GM19467 (cell line): ENCODE data around the gene CEP68.
"Not testable (repeated sequence)": the region's sequence is repeated elsewhere in the genome, so short reads cannot be mapped to it uniquely, and the experiment has no call there.

ENCODE experiments used
- ATAC-seq: cut with Tn5 transposase; IDR thresholded peaks from one replicate; pipeline ENCODE4 v1.9.1; 2021; ENCODE audit warnings: mild to moderate bottlenecking, moderate library complexity; ENCODE audit not compliant: unreplicated experiment

The CEP68 gene

DNA sequence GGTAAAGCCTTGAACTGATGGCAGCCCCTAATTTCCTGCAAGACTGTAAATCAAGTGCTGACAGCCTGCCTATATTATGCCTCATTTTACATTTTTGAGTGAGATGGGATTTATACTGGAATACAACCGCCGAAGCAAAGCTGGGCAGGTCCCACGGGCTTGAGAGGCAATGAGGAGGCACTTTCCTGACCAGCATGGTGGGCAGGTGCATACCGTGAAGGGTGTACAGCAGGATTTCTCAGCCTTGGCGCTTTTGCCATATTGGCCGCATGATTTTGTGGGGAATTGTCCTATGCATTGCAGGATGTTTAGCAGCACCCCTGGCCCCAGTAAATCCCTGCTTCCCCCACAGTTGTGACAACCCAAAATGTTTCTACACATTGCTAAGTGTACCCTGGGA lies 22.8 kb downstream of the CEP68 start:
- no peak for ATAC-seq

DNA sequence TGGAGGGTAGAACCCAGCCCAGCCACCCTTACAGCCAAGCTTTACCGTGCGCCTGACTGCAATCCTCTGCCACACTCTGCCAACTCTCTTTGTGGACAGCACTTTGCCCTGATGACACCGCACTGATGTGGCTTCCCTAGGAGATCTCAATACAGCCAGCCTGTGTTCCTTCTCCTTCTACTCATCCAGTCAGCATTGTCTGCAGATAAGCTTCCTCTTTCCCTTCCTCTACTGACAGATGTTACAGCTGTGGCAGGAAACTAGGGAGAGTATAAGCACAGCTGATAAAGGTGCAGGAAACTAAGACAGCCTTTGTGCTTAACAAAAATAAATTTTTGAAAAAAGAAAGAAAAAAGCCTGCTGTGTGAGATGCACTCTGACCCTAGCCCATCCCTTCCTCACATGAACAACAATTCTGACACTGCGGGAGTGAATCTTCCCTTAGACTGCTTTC lies 25.0 kb downstream of the CEP68 start:
- no peak for ATAC-seq

DNA sequence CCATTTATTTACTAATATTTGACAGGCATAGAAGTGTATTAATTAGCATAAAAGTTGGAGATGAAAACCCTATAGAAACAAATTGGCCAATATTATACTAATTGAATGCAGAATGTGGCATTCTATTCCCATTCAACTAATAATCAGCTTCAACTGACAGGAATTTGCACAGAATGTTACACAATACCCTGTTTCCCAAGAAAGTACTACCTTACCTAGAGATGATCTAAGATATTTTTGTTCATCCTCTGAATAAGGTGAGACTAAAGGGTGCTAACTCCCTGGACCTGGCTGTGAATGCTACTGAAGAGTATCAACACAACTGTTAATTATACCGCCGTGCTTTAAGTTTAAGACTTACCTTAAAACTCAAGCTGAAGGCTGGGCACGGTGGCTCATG lies 28.9 kb downstream of the CEP68 start:
- ATAC-seq: no peak

DNA sequence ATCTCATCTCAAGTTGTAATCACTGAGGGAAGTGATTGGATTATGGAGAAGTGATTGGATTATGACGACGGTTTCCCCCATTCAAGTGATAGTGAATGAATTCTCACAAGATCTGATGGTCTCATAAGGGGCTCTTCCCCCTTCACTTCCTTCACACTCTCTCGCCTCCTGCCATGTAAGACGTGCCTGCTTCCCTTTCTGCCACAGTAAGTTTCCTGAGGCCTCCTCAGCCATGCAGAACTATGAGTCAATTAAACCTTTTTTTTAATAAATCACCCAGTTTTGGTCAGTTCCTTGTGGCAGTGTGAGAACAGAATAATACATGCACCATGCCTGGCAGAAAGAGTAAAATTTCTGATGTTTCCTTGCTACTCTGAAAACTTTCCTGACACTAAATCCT lies 36.6 kb downstream of the CEP68 start:
- no peak for ATAC-seq

DNA sequence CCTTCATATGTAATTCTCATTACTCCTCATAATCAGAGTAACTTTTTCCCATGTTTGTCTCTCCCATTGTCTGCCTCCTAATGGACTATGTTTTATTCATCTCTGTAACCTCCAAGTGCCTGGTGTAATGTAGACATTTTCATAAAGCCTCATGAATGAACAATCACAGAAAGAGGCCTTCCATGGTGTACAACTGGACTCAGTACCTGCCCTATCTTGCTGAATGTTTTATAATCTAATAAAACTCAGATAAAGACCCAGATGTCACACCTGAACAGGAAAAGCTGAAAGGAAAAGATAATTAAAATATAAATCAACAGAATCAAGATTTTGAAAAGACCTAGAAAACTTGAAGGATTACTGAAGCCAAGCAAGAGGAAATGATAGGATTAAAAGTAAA lies 37.0 kb downstream of the CEP68 start:
- ATAC-seq: no peak

DNA sequence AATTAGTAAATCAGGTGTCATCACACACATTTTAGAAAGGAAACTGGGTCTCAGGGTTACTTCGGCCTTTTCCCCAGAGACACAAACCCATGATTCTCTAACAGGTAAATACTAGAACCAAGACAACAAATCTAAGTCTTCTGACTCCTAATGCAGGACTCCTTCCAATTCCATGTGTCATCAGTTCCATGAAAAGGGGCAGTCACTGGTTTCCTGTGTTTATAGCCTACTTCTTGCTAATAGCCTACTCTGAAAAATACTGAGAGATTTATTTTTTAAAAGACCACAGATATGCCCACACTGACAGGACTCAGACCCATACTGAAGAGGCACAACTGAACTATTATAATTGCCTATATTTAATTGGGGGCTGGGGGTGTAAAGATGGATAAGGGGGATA lies 40.7 kb downstream of the CEP68 start:
- no peak for ATAC-seq

DNA sequence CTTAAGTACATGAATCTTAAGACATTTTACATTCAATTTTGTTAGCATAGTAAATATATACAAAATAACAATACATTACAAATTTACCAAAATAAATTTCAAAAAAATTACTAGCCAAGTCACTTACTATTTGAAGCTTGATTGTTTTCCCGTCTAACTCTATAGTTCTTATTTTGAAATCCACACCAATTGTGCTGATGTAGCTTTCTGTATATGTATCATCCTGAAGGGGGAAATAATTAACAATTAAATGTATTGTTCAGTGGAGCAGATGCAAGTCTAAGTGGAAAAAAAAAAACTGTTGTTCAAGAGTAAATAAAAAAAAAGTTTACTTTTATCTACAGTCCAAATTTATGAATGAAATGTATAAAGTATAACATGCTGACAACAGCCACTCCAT lies 41.6 kb downstream of the CEP68 start:
- ATAC-seq: no peak

DNA sequence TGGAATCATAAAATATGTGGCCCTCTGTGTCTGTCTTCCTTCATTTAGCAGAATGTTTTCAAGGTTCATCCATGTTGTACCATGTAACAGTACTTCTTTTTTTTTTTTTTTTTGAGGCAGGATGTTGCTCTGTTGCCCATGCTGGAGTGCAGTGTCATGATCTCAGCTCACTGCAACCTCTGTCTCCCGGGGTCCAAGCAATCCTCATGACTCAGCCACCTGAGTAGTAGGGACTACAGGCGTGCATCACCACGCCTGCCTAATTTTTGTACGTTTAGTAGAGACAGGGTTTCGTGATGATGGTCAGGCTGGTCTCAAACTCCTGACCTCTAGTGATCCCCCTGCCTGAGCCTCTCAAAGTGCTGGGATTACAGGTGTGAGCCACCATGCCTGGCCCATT lies 42.5 kb downstream of the CEP68 start:
- ATAC-seq: no peak

DNA sequence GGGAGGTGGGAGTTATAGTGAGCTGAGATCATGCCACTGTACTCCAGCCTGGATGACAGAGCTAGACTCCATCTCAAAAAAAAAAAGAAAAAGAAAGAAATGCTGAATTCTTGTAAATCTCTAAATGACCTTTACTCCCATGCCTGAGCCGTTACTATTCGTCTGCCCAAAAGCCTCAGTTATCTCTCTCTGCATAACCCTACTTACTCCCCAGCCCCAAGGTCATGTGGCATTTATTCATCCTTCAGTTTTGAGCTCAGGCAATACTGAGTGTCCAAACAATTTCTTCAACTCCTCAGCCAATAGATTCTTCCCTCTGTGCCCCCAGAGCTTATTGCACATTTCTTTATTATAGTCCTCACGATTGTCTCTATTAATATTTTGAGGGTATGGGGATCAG lies 44.9 kb downstream of the CEP68 start:
- no peak for ATAC-seq

DNA sequence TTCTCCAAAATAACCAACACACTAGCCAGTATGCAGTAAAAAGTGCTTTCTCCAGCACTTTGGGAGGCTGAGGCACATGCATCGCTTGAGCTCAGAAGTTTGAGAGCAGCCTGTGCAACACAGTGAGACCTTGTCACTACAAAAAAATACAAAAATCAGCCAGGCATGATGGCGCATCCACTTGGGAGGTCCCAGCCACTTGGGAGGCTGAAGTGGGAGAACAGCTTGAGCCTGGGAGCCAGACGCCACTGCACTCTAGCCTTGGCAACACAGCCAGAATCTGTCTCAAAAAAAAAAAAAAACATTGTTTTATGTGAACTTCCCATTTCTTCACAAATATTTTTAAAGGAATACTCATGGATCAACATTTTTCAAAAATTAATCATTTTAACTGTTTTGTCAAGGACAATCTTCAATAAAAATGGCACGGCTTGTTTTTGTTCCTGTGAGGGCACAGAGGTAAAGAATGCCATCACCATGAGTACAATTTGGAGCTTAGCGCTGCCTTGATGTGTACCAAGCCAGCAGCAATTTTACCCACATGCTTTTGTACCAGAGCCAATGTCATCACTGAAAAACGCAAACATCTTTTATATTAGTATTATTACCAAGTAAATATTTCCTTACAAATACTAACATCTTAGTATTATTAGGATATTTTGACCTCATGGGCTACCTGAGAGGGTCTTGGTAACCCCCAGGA lies 46.9 kb downstream of the CEP68 start:
- ATAC-seq: no peak

DNA sequence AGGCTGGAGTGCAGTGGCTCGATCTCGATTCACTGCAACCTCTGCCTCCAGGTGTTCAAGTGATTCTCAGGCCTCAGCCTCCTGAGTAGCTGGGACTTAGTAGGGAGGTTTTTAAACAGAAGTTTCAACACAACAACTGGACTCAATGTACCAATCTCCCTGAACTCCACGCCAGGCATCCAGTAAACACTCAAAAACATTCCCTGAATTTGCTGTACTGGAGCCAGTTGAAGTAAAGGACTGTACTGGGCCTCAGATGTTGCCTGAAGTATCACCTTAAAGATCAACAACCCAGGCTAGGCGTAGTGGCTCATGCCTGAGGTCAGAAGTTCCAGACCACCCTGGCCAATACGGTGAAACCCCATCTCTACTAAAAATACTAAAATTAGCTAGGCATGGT lies 51.3 kb downstream of the CEP68 start:
- ATAC-seq: no peak

DNA sequence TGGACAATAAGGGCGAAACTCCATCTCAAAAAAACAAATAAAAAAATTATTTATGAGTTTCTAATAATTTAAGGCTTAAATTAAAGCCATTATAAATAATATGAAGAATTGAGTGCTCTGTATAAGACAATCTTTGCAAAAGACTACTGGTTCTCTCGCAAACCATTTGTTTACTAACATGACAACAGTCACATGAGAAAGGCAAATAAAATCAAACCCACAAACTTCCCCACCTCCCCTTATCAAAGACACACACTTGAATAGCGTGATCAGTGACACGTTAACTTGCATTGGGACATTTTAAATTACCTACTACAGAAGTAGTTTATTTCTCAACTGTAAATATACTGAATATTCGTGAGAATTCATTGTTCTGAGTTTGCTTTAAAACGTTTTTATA lies 52.6 kb downstream of the CEP68 start:
- no peak for ATAC-seq

DNA sequence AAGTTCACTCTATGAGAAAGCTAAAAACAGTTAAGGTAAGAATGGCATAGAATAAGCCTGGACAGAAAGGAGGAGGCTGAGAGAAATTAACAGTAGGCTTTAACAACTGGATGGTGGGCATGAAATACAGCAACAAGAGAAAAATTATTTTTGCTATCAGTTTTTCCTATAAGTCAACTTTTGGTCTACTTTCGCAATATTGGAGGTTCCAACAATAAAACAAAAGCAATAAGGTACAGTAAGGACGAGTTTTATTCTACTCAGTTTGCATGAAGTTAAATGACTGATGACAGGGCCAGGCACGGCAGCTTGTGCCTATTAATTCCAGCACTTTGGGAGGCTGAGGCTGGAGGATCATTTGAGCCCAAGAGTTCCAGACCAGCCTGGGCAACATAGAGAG lies 56.4 kb downstream of the CEP68 start:
- ATAC-seq: no peak

DNA sequence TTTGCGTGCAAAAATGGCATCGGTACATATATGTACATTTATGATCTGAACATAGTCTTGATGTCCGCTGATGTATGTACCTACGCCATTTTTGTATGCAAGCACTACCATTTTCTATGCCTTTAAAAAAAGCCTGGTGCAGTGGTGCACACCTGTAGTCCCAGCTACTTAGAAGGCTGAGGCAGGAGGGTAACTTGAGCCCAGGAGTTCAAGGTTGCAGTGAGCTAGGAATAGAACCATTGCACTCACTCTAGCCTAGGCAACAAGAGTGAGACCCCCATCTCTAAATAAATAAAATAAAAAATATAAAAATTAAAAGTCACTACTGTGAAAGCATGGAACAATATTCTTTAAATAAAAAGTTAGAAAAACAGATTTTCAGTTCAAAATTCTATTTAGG lies 57.0 kb downstream of the CEP68 start:
- ATAC-seq: no peak

DNA sequence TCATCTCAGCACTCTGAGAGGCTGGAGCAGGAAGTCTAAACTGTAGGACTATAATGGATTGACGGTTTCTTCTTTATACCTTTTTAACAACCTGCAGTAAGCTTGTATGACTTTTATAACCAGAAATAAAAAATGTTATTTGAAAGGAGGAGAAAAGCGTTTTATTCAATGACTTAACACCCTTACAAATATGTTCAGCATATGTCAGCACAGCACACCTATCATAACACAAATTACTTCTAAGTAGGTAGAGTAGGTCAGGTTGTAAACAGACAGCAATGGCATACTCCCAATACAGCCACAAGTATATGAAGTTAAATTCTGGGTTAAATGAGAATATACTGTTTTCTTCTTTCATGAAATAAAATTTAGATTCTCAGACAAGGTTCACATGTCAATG lies 57.6 kb downstream of the CEP68 start:
- ATAC-seq: no peak

DNA sequence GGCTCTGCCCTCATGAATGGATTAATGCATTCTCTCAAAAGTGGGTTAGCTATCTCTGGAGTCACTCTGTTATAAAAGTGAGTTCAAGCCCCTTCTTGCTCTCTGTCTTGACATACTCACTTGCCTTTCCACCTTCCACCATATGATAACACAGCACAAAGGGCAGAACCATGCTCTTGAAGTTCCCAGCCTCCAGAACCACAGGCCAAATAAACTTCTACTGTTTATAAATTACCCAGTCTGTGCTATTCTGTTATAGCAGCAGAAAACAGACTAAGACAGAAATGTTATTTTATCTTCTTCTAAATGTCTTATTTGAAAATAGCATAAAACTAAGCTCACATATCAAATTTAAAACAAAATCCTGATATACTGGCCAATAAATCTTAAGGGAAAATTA lies 58.7 kb downstream of the CEP68 start:
- no peak for ATAC-seq

DNA sequence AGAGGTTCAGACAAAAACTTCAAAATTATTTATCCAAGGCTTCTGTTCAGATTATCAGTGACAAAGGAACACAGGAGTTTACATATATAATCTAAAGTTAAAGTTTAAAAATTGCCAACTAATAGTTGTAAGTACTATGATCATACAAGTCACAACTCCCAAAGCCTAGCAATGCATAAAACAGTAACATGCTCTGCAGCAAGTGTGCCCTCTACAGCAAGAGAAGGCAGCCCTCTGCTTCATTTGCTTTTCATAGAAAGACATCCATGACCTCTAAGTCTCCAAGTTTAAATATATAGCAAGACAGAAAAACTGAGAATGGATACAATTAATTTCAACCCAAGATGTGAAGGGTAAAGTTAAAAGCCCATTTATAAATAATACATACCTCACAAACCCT lies 60.4 kb downstream of the CEP68 start:
- no peak for ATAC-seq

DNA sequence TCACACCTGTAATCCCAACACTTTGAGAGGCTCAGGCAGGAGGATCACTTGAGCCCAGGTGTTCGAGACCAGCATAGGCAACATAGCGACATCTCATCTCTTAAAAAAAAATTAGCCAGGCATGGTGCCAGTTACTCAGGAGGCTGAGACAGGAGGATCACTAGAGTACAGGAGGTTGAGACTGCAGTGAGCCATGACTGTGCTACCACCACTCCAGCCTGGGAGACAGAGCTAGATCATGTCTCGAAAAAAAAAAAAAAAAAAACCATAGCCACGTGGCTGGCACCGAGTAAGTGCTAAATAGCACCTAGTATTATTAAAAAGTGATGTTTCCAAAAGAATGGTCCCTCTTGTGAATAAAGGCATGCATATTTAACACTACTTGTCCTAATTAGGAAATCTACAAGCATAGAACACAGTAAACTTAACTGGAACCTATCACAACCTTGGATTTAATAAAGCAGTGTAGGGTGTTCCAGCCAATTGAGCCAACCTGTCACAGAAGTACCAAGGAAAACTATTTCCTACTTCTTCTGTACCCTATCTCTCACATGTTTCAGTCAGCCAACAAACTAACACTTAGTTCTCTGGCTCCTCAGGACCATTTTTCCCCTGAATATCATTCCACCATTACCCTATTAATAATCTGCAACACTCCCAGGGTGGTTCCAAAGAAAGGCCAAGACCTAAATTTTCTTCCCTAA lies 64.9 kb downstream of the CEP68 start:
- no peak for ATAC-seq

DNA sequence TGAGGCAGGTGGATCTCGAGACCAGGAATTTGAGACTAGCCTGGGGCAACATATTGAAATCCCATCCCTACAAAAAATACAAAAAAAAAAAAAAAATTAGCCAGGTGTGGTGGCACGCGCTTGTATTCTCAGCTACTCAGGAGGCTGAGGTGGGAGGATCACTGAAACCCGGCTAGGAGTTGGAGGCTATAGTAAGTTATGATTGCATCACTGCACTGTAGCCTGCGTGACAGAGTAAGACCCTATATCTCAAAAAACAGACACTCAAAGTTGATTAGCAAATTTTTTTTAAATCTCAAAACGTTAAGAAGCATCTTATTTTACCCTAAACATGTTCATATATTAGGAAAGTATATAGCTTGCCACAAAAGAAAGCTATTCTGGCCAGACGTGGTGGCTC lies 66.1 kb downstream of the CEP68 start:
- no peak for ATAC-seq

DNA sequence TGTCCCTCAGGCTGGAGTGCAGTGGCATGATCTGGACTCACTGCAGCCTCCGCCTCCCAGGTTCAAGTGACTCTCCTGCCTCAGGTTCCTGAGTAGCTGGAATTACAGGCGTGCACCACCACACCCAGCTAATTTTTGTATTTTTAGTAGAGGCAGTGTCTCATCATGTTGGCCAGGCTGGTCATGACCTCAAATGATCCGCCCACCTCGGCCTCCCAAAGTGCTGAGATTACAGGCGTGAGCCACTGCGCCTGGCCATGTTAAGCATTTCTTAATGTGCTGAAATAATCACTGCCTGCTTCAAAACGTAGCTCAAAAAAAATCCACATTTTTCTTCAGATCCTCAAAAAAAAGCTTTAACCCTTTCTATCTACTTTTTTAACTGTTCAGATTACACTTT lies 69.2 kb downstream of the CEP68 start:
- not testable (repeated sequence) for ATAC-seq

DNA sequence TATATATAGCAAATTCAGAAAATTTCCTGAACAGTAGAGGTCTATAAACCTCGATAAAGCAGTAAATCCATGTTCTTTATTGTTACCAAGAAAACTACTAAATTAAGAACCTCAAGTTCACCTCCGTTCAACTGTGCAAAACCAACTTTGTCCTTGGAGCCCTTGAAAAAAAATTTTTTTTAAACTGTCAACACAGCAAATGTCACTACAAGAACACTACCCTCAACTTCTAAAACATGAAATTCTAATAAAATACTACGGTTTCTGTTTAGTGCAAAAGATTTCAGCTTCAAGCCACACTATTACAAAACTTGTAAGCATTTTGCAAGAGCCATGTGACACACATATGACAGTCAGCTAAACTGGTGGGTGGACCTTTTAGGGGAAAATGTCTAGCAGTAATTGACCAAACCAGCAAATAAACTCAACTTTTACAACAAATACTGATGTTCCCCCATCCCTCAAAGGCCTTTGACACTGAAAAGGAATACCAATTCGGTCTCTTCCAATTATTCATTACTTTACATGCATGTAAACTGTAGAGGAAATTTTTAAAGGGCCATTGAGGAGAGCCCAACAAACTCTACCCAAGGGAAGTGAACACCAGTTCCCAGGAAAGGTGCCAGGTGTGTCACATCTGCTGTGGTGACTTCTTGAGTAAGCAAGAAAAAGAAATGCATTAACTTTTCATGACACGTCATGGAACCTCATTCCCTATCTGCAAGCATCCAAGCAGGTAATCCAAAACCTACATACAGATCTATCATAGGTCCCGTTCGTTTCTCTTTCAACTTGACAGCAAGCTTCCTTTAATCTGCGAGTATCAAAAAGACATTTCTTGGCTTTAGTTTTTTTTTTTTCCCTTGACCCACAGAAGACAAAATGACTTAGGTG lies 72.3 kb downstream of the CEP68 start:
- ATAC-seq: no peak
